ENCODE results near the gene TCFL5.

Gene TCFL5

GRCh38 chr20:62894261-62894660 lies 32.6 kb upstream of the TCFL5 start:
- DNase-seq, result no peak

GRCh38 chr20:62893700-62894099 lies 32.1 kb upstream of the TCFL5 start:
- no peak for DNase-seq

GRCh38 chr20:62892348-62893304 lies 31.0 kb upstream of the TCFL5 start:
- DNase-seq, result no peak

GRCh38 chr20:62891111-62891510 lies 29.5 kb upstream of the TCFL5 start:
- DNase-seq, result no peak

GRCh38 chr20:62890444-62890843 lies 28.8 kb upstream of the TCFL5 start:
- DNase-seq, result no peak

- no peak for DNase-seq
Measured at GRCh38 chr20:62889871-62890270, 28.2 kb upstream of the TCFL5 start.

GRCh38 chr20:62889411-62889810 lies 27.8 kb upstream of the TCFL5 start:
- no peak for DNase-seq

- no peak for DNase-seq
Measured at GRCh38 chr20:62888910-62889309, 27.3 kb upstream of the TCFL5 start.

- no peak for DNase-seq
Measured at GRCh38 chr20:62888406-62888805, 26.8 kb upstream of the TCFL5 start.

GRCh38 chr20:62887860-62888239 lies 26.2 kb upstream of the TCFL5 start:
- no peak for DNase-seq

GRCh38 chr20:62887152-62887859 lies 25.7 kb upstream of the TCFL5 start:
- no peak for DNase-seq

GRCh38 chr20:62886709-62887058 lies 25.1 kb upstream of the TCFL5 start:
- no peak for DNase-seq

GRCh38 chr20:62885896-62886708 lies 24.5 kb upstream of the TCFL5 start:
- no peak for DNase-seq

GRCh38 chr20:62885046-62885895 lies 23.6 kb upstream of the TCFL5 start:
- DNase-seq, result no peak

- no peak for DNase-seq
Measured at GRCh38 chr20:62884556-62884955, 22.9 kb upstream of the TCFL5 start.

- no peak for DNase-seq
Measured at GRCh38 chr20:62882426-62882825, 20.8 kb upstream of the TCFL5 start.

GRCh38 chr20:62881662-62882395 lies 20.2 kb upstream of the TCFL5 start:
- DNase-seq, result no peak

- DNase-seq, result no peak
Measured at GRCh38 chr20:62880935-62881661, 19.5 kb upstream of the TCFL5 start.

- no peak for DNase-seq
Measured at GRCh38 chr20:62880147-62880934, 18.7 kb upstream of the TCFL5 start.

All from DMS 273 treated with DMSO at 0.1 percent for 48 hours (cell line).